Measurements from ENCODE around the gene PALLD. TPM values are rescaled to one million over a fixed set of nuclear protein-coding genes. Genes with fewer than 3 reads are reported as not detected.
A peak's percentile ranks its signal among the peaks of the same experiment; 100 is the strongest.

The PALLD gene
- total and polyA plus RNA-seq, 12 donors, result 30.3 to 203 (median 90.5) TPM

- Histone ChIP-seq H3K36me3 (replicated peaks in 1 of 2) (no peaks in the 10 kb centered on the region), H3K4me3 (no peak overlapping the region), H3K27ac (no peak overlapping the region), H3K27me3 (no peaks in the 10 kb centered on the region), H3K4me1 (replicated peaks in 1 of 2) (peaks cover 13 to 41% of the 10 kb centered on the region in 2 donors), H3K9me3 (replicated peaks in 1 of 3) (no peaks in the 10 kb centered on the region)
- 56 to 81% (median 79%) methylated on average over 2 of the region's 2 CpGs for WGBS, 4 donors
- no peak for TF ChIP-seq CTCF (IDR thresholded peaks at IDR 0.05)
- intact Hi-C loops (cut with DNase I), result no loop called here
- no peak for DNase-seq
These were observed 388.5 kb downstream of the PALLD start for GRCh38 chr4:168885400-168885799.

- Histone ChIP-seq H3K9me3 (replicated peaks in 1 of 3) (no peaks in the 10 kb centered on the region), H3K27ac (no peak overlapping the region), H3K4me3 (no peak overlapping the region), H3K4me1 (replicated peaks in 1 of 2) (peaks cover 8 to 31% of the 10 kb centered on the region in 2 donors), H3K36me3 (replicated peaks in 1 of 2) (peaks cover 0 to 8% of the 10 kb centered on the region in 2 donors), H3K27me3 (no peaks in the 10 kb centered on the region)
- DNase-seq, result peak in 1 of 7 donors; percentile 39
- intact Hi-C loops (cut with DNase I), result no loop called here
- TF ChIP-seq POLR2A (IDR thresholded peaks at IDR 0.05) (no peak), CTCF (IDR thresholded peaks at IDR 0.05) (no peak)
These were observed 389.5 kb downstream of the PALLD start for GRCh38 chr4:168886351-168886750.

- peaks cover 8 to 27% of the 10 kb centered on the region in 2 donors for H3K4me1 ChIP-seq (replicated peaks in 1 of 2)
- H3K27me3 ChIP-seq, result no peaks in the 10 kb centered on the region
- 50 to 67% (median 56%) methylated on average over 1 of the region's 1 CpG for whole genome bisulfite sequencing, 4 donors
- DNase-seq, result no peak
- H3K4me3 ChIP-seq, result no peak overlapping the region
- H3K27ac ChIP-seq, result no peak overlapping the region
- no peaks in the 10 kb centered on the region for H3K9me3 ChIP-seq (replicated peaks in 1 of 3)
- intact Hi-C loops (cut with DNase I), result no loop called here
- TF ChIP-seq CTCF (IDR thresholded peaks at IDR 0.05) (no peak), POLR2A (IDR thresholded peaks at IDR 0.05) (no peak)
- peaks cover 0 to 22% of the 10 kb centered on the region in 2 donors for H3K36me3 ChIP-seq (replicated peaks in 1 of 2)
These were observed 391.0 kb downstream of the PALLD start for GRCh38 chr4:168887809-168888208.

- intact Hi-C loops (cut with DNase I), result no loop called here
- Histone ChIP-seq H3K36me3 (replicated peaks in 1 of 2) (peaks cover 0 to 29% of the 10 kb centered on the region in 2 donors), H3K27ac (no peak overlapping the region), H3K4me1 (replicated peaks in 1 of 2) (peaks cover 8 to 20% of the 10 kb centered on the region in 2 donors), H3K4me3 (no peak overlapping the region), H3K9me3 (replicated peaks in 1 of 3) (no peaks in the 10 kb centered on the region), H3K27me3 (no peaks in the 10 kb centered on the region)
- no peak for TF ChIP-seq CTCF (IDR thresholded peaks at IDR 0.05)
- TF ChIP-seq POLR2A (IDR thresholded peaks at IDR 0.05), result no peak
- WGBS, 4 donors, result 92 to 99% (median 98%) methylated on average over 4 to 6 of the region's 6 CpGs
- no peak for DNase-seq
These were observed 391.9 kb downstream of the PALLD start for GRCh38 chr4:168888715-168889215.
